Measurements from ENCODE around the gene KLHL17.

- TF ChIP-seq TAF1 (IDR thresholded peaks at IDR 0.05; ENCODE audit: low read depth, low read length) = no peak
- no peak for TF ChIP-seq POLR2AphosphoS5 (IDR thresholded peaks at IDR 0.05; ENCODE audit: low read depth, low read length)
- no peak for TF ChIP-seq POLR2A (IDR thresholded peaks at IDR 0.05; ENCODE audit: low read depth, low read length)
- no peak for TF ChIP-seq POU2F2 (IDR thresholded peaks at IDR 0.05; ENCODE audit: low read depth, low read length)
Measured at GRCh38 chr1:912740-913301, 47.6 kb upstream of the KLHL17 start.
